HG03432 (cell line): ENCODE results near the gene EGFL7.

Experiments used
- ATAC-seq: cut with Tn5 transposase; IDR thresholded peaks from one replicate; pipeline ENCODE4 v1.9.1; 2021; ENCODE audit warnings: mild to moderate bottlenecking, moderate library complexity; ENCODE audit not compliant: unreplicated experiment

The EGFL7 gene

GRCh38 chr9:136671646-136672430 is 9.1 kb downstream of the EGFL7 start:
- ATAC-seq = no peak

GRCh38 chr9:136672431-136673087 is 9.8 kb downstream of the EGFL7 start:
- ATAC-seq = no peak

GRCh38 chr9:136673088-136673974 is 10.6 kb downstream of the EGFL7 start:
- ATAC-seq = no peak

- no peak for ATAC-seq
Measured at GRCh38 chr9:136673975-136674785, 11.5 kb downstream of the EGFL7 start.

- no peak for ATAC-seq
Measured at GRCh38 chr9:136674786-136675349, 12.2 kb downstream of the EGFL7 start.

GRCh38 chr9:136675477-136676296 is 13.0 kb downstream of the EGFL7 start:
- no peak for ATAC-seq

- ATAC-seq = no peak
Measured at GRCh38 chr9:136676297-136676794, 13.6 kb downstream of the EGFL7 start.

- ATAC-seq = no peak
Measured at GRCh38 chr9:136676920-136677686, 14.4 kb downstream of the EGFL7 start.

GRCh38 chr9:136678034-136678433 is 15.3 kb downstream of the EGFL7 start:
- no peak for ATAC-seq

- no peak for ATAC-seq
Measured at GRCh38 chr9:136678624-136679023, 15.9 kb downstream of the EGFL7 start.

- no peak for ATAC-seq
Measured at GRCh38 chr9:136679431-136679941, 16.8 kb downstream of the EGFL7 start.

- ATAC-seq = no peak
Measured at GRCh38 chr9:136681029-136681428, 18.3 kb downstream of the EGFL7 start.

- ATAC-seq = no peak
Measured at GRCh38 chr9:136681945-136682699, 19.4 kb downstream of the EGFL7 start.

- no peak for ATAC-seq
Measured at GRCh38 chr9:136682710-136683109, 20.0 kb downstream of the EGFL7 start.

- no peak for ATAC-seq
Measured at GRCh38 chr9:136683173-136683745, 20.5 kb downstream of the EGFL7 start.

- no peak for ATAC-seq
Measured at GRCh38 chr9:136683755-136684154, 21.0 kb downstream of the EGFL7 start.

- ATAC-seq = no peak
Measured at GRCh38 chr9:136684339-136684738, 21.6 kb downstream of the EGFL7 start.
